Gastroesophageal sphincter (tissue), 4 donors: ENCODE results near the gene CETN2. TPM values are rescaled to one million over a fixed set of nuclear protein-coding genes. Genes with fewer than 3 reads are reported as not detected.
"Not testable (repeated sequence)": the region's sequence is repeated elsewhere in the genome, so short reads cannot be mapped to it uniquely, and the experiment has no call there.

Source experiments
- ATAC-seq: fragments of 150-250 bp; one replicate; pipeline ENCODE4 v1.9.1; 2016; ENCODE audit warnings: mild to moderate bottlenecking, moderate library complexity
- H3K27ac ChIP-seq, 4 donors: fragments of 200-600 bp; sonication (generic) in 3 of 4; 1 replicate in 3 of 4; 2 replicates in 1 of 4; pipeline ENCODE4 v1.5.1; 2016 to 2019
- H3K27me3 ChIP-seq: fragments of 200-600 bp; sonication (generic); one replicate; pipeline ENCODE4 v1.5.1; 2019
- H3K36me3 ChIP-seq, 2 donors: fragments of 200-600 bp; sonication (generic); one replicate each; pipeline ENCODE4 v1.5.1; 2019; ENCODE audit warnings: control low read depth in 1 of 2
- H3K4me1 ChIP-seq, 3 donors: fragments of 200-600 bp; sonication (generic); 1 replicate in 2 of 3; 2 replicates in 1 of 3; pipeline ENCODE4 v1.5.1; 2016 to 2019; ENCODE audit warnings: control low read depth in 2 of 3
- H3K4me3 ChIP-seq, 2 donors: fragments of 200-600 bp; sonication (generic); one replicate each; pipeline ENCODE4 v1.5.1; 2019; ENCODE audit warnings: mild to moderate bottlenecking in 1 of 2, moderate library complexity in 1 of 2
- H3K9me3 ChIP-seq, 3 donors: fragments of 200-600 bp; sonication (generic); one replicate each; pipeline ENCODE4 v1.5.1; 2017 to 2019; ENCODE audit warnings: control low read depth in 2 of 3
- EP300 ChIP-seq: sonication (generic); formaldehyde crosslinking; IDR thresholded peaks from one replicate; pipeline ENCODE4 v1.6.1; 2017; ENCODE audit warnings: antibody characterized with exemption, mild to moderate bottlenecking
- POLR2A ChIP-seq, 2 donors: fragments of 450-650 bp; IDR thresholded peaks; one replicate each; pipeline ENCODE4 v1.6.1; 2017; ENCODE audit warnings: antibody characterized with exemption in 2 of 2, mild to moderate bottlenecking in 2 of 2, moderate library complexity in 1 of 2
- POLR2AphosphoS5 ChIP-seq: sonication (generic); formaldehyde crosslinking; IDR thresholded peaks from one replicate; pipeline ENCODE4 v1.6.1; 2017; ENCODE audit warnings: antibody characterized with exemption
- WGBS, 2 donors: methylation state at CpG; one replicate each; pipeline ENCODE4 v1.1.5; 2018; ENCODE audit warnings: low coverage in 1 of 2; 5-methylcytosine and 5-hydroxymethylcytosine counted together
- total RNA-seq, 4 donors: library from RNA; depleted of rRNA; stranded (reverse); fragments of >200 nt; gene quantifications; one replicate each; pipeline ENCODE4 v1.1.0, GENCODE V29; 2016
- TF ChIP-seq, protein P1 (sequence below), 4 experiments: fragments of 200-600 bp in 2 of 4; fragments of 450-650 bp in 2 of 4; sonication (generic) in 1 of 4; IDR thresholded peaks; one replicate each; pipeline ENCODE4 v1.5.1; 2017 to 2019; ENCODE audit warnings: antibody characterized with exemption in 4 of 4, mild to moderate bottlenecking in 2 of 4, moderate library complexity in 2 of 4

Gene CETN2
- total RNA-seq, 4 donors from 2014 or later = 53.0 to 75.2 (median 60.3) TPM

DNA sequence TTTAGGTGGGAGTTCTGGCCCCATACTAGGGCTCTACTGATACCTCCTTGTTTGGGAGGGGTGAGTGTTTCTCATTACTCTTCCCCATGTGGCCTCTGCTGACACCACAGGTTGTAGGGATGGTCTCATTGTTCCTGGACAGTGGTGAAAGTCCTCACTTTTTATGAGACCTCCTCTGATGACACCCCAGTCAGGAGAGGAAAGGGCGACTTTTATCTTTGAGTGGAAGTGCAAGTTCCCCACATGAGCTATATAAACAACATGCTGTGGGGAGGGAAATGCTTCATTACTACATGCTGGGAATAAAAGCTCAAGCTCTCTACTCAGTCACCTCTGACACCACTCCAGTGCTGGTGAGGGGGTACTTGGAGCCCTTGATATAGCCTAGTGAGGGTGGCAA is 31.6 kb downstream of the CETN2 start:
- Histone ChIP-seq H3K4me3 (no peak overlapping the region), H3K36me3 (no peaks in the 10 kb centered on the region), H3K27me3 (no peaks in the 10 kb centered on the region), H3K9me3 (no peaks in the 10 kb centered on the region), H3K4me1 (no peaks in the 10 kb centered on the region), H3K27ac (no peak overlapping the region)
- no peak for ATAC-seq
- TF ChIP-seq EP300 (no peak), POLR2A (IDR thresholded peaks at IDR 0.05) (no peak), POLR2AphosphoS5 (no peak)
- TF ChIP-seq, protein P1, sequence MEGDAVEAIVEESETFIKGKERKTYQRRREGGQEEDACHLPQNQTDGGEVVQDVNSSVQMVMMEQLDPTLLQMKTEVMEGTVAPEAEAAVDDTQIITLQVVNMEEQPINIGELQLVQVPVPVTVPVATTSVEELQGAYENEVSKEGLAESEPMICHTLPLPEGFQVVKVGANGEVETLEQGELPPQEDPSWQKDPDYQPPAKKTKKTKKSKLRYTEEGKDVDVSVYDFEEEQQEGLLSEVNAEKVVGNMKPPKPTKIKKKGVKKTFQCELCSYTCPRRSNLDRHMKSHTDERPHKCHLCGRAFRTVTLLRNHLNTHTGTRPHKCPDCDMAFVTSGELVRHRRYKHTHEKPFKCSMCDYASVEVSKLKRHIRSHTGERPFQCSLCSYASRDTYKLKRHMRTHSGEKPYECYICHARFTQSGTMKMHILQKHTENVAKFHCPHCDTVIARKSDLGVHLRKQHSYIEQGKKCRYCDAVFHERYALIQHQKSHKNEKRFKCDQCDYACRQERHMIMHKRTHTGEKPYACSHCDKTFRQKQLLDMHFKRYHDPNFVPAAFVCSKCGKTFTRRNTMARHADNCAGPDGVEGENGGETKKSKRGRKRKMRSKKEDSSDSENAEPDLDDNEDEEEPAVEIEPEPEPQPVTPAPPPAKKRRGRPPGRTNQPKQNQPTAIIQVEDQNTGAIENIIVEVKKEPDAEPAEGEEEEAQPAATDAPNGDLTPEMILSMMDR (IDR thresholded peaks at IDR 0.05) = no peak
- no CpG with 5 or more reads among the region's 1 CpG for WGBS, 2 donors

DNA sequence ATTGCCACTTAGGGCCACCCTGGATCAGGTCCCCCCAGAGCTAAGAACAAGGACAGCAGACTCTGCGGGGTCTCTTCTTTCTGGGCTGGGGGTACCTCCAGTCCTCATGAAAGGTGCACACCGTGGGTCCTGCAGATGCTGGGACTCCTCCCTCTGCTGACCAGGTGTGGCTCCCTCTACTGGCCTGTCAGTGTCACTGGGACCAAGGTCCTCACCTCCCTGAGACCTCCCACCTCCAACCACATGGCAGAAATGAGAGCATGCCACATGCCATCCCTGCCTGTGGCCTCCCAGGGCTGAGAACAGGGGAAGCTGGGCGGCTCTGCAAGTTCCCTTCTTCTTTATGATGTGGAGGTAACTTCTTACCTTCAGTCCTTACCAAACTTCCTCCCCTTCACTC is 43.5 kb downstream of the CETN2 start:
- not testable (repeated sequence) for ATAC-seq, H3K36me3 ChIP-seq, H3K27me3 ChIP-seq, H3K27ac ChIP-seq, H3K4me3 ChIP-seq, H3K4me1 ChIP-seq, H3K9me3 ChIP-seq
- no CpG with 5 or more reads among the region's 3 CpGs for whole genome bisulfite sequencing, 2 donors

Other genes with a start within 250 kb of the CETN2 start
- gene GABRQ, start 192.9 kb downstream of the CETN2 start, total RNA-seq = under 1 TPM in 1 of 4 donors, not detected in 3; 0.07 TPM
- gene MAGEA3, start 132.0 kb downstream of the CETN2 start, total RNA-seq = not detected
- gene CSAG2, start 121.5 kb downstream of the CETN2 start, total RNA-seq = not detected
- not detected for gene MAGEA2B, start 116.1 kb downstream of the CETN2 start, total RNA-seq
- gene CSAG1, start 97.0 kb downstream of the CETN2 start, total RNA-seq = not detected
- gene MAGEA12, start 97.0 kb downstream of the CETN2 start, total RNA-seq = not detected
- not detected for gene MAGEA2, start 76.9 kb downstream of the CETN2 start, total RNA-seq
- not detected for gene CSAG3, start 71.5 kb downstream of the CETN2 start, total RNA-seq
- gene MAGEA6, start 61.1 kb downstream of the CETN2 start, total RNA-seq = not detected
- 10 to 100 TPM in 3 of 4 donors, 1 to 10 TPM in 1; 3.7 to 14.2 (median 10.8) TPM for gene NSDHL, start 306 bp upstream of the CETN2 start, total RNA-seq
- 10 to 100 TPM in 1 of 4 donors, 1 to 10 TPM in 3; 2.7 to 13.7 (median 3.6) TPM for gene ZNF185, start 67.3 kb upstream of the CETN2 start, total RNA-seq
- gene PNMA5, start 163.4 kb upstream of the CETN2 start, total RNA-seq = not detected
- gene PNMA3, start 225.7 kb upstream of the CETN2 start, total RNA-seq = under 1 TPM in 2 of 4 donors, not detected in 2; 0.13 to 0.62 TPM
- gene PNMA6A, start 241.7 kb upstream of the CETN2 start, total RNA-seq = 1 to 10 TPM in 3 of 4 donors, under 1 TPM in 1; 0.31 to 4.2 (median 2.3) TPM